Prostate gland (tissue), 1 donor: ENCODE measurements around the gene ORAI2.

Source experiments
- POLR2A ChIP-seq: fragments of 450-650 bp; IDR thresholded peaks from one replicate; pipeline ENCODE4 v1.6.1; 2016; ENCODE audit warnings: antibody characterized with exemption, mild to moderate bottlenecking
- POLR2AphosphoS5 ChIP-seq: sonication (generic); formaldehyde crosslinking; IDR thresholded peaks from one replicate; pipeline ENCODE4 v1.6.1; 2017; ENCODE audit warnings: antibody characterized with exemption

DNA sequence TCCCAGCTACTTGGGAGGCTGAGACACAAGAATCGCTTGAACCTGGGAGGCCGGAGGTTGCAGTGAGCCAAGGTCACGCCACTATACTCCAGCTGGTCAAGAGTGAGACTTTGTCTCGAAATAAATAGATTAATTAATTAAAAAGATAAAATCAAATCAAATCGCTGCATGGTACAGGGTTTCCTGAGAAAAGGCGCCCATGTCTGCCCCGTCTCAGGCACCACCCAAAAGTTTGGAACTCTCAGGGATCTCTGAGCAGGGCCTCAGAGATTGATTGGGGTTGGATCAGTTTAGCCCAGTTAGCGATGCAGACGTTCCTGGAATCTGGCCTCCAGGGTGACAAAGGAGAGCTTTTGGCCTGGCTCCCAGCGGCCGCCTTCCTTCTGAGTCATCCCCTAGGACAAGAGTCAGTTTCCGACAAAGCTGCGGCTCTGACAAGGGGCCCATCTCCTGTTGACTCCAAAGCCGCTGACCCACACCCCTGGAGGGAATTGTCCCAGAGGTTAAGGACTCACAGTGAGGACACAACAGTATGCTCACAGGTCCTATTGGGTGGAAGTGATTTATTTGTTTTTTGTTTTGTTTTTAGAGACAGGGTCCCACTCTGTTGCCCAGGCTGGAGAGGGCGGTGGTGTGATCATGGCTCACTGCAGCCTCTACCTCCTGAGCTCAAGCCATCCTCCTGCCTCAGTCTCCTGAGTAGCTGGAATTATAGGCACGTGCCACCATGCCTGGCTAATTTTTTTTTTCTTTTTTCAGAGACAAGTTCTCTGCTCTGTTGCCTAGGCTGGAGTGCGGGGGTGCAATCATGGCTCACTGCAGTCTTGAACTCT lies 6.8 kb downstream of the ORAI2 start:
- TF ChIP-seq POLR2A (no peak), POLR2AphosphoS5 (no peak)
